Measurements from ENCODE around the gene INSC.

DNA sequence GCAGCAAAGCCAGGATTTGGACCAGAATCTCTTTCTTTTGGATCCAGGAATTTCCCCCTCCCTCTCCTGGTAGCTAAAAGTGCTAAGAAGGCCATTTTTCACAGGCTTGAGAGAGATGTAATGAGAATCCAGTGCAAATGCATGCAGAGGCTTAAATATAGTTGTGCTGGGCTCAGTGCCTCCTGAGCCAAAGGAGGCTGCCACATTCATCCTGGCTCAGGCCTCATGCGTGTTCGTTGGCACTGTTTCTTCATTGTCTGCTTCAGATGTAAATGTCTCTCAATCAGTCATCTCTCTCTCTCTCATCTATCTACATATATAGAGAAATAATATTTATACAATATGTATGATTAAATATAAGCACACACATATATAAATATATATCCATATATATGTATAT, 83.6 kb downstream of the INSC start:
- TF ChIP-seq, protein P1, sequence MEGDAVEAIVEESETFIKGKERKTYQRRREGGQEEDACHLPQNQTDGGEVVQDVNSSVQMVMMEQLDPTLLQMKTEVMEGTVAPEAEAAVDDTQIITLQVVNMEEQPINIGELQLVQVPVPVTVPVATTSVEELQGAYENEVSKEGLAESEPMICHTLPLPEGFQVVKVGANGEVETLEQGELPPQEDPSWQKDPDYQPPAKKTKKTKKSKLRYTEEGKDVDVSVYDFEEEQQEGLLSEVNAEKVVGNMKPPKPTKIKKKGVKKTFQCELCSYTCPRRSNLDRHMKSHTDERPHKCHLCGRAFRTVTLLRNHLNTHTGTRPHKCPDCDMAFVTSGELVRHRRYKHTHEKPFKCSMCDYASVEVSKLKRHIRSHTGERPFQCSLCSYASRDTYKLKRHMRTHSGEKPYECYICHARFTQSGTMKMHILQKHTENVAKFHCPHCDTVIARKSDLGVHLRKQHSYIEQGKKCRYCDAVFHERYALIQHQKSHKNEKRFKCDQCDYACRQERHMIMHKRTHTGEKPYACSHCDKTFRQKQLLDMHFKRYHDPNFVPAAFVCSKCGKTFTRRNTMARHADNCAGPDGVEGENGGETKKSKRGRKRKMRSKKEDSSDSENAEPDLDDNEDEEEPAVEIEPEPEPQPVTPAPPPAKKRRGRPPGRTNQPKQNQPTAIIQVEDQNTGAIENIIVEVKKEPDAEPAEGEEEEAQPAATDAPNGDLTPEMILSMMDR (IDR thresholded peaks at IDR 0.05) = no peak
- TF ChIP-seq POLR2A (IDR thresholded peaks at IDR 0.05) = no peak
